ENCODE data around the gene NDUFB2.

DNA sequence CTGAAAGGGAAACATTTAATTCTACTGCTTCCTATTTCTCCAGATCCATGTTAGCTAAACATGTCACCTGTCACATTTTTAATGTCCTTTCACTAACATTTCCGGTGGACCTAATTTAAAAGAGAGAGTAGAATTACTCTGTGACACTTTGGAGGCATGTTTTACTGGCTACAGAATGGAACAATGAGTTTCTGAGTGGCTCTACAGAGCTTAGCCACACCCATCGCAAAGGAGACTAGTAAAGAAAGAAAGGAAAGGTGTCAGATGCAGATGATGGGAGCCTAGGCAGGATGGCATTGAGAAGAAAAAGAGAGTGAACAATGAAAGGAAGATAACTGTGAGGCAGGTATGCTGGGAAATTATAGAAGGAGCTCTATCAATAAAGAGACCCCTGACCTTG lies 35.9 kb downstream of the NDUFB2 start:
- TF ChIP-seq POLR2A (IDR thresholded peaks at IDR 0.05; ENCODE audit: low read depth, low read length) (no peak), POLR2AphosphoS5 (IDR thresholded peaks at IDR 0.05; ENCODE audit: low read depth, low read length) (no peak), SPI1 (IDR thresholded peaks at IDR 0.05; ENCODE audit: low read depth, low read length) (no peak), TAF1 (IDR thresholded peaks at IDR 0.05; ENCODE audit: low read depth, low read length) (no peak)

Measured in GM12891 (cell line).